Cardiac septum (tissue), 1 donor: Measurements from ENCODE around the gene FZD7. TPM values are rescaled to one million over a fixed set of nuclear protein-coding genes. Genes with fewer than 3 reads are reported as not detected.

Experiments
- DNase-seq: peaks from one replicate; pipeline ENCODE4 v3.0.0-alpha.2; 2020; ENCODE audit warnings: low spot score
- intact Hi-C: fragments of 100-400 bp; cut with DNase I; formaldehyde crosslinking; loops from one replicate; pipeline ENCODE4 v1.14.0; 2022
- total RNA-seq: library from RNA; stranded (reverse); fragmentation: NEBNext Ultra II Directional; extraction: Animal tissue kit (Norgen Biotek cat#: 25700); gene quantifications from one replicate; pipeline ENCODE4 v1.2.1, GENCODE V29; 2021
- donor health status: DM: no; HTN: no; CAD: no.

Gene FZD7
- total RNA-seq, 1 donor from 2014 or later = 34.7 TPM

DNA sequence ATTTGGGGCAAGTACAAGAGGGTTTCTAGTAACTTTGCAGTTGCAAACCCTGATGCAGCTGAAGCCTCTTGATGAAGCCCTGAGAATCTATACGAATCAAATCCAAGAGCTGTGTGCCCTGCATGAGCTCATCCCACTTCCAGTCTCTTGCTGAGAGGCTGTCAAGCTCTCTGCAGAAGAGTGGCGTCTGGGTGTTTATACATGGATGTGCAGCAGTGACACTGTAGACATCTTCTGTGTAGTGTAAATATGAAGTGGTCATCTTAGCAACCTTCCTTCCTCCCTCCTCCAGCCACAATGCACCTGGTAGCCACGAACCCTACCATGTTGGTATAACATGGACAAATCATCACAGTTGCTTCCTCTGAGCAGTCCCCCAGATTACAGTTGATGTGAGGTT, 21.0 kb downstream of the FZD7 start:
- intact Hi-C loops = loop anchor here (5.0 kb wide), 1 partner anchor 192 kb away; no protein-coding TSS in a partner anchor
- no peak for DNase-seq

DNA sequence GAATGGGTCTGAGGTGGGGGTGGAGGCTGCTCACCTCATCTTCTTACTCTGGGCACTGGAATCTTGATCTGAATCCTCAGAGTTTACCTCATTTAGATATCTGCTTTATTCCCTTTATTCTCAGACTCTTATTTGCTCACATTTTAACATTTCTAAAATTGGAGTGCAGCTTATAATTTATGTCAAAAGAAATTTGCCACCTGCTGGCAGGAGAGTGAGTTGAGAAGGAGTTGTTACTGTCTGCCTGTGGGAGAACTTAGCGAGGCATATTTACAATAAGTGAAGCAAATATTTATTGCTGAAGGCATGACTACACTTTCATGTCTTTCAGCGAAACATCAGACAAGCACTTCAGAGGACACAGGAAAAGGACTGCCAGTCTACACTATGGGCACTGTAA, 23.0 kb downstream of the FZD7 start:
- intact Hi-C loops = loop anchor here (5.0 kb wide), 1 partner anchor 194 kb away; no protein-coding TSS in a partner anchor
- no peak for DNase-seq

DNA sequence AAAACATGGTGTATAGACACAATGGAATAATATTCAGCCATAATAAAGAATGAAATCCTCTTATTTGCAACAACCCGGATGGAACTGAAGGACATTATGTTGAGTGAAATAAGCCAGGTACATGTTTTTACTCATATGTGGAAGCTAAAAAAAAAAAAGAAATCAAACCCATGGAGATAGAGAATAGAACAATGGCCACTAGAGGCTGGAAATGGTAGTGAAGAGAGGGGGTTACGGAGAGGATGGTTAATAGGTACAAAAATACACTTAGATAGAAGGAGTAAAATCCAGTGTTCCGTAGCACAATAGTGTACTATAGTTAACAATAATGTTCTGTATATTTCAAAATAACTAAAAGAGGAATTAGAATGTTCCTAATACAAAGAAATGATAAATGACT, 26.6 kb downstream of the FZD7 start:
- DNase-seq = no peak
- intact Hi-C loops = no loop called here

DNA sequence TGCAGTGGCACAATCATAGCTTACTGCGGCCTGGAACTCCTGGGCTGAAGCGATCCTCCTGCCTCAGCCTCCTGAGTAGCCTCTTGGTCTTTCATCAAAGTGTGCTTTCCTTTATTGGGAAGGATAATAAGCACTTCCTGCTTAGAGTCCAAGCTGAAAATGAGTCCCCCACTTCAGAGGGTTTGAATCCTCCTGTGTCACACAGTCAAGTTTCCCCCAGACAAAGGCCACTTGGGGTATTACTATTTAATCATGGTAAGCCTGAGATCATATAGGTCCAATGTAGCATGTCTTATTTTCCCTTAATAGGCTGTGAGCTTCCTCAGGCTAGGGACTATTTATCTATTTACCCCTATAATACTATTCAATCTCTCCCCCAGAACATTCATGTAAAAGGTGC, 28.0 kb downstream of the FZD7 start:
- no peak for DNase-seq
- intact Hi-C loops = no loop called here

DNA sequence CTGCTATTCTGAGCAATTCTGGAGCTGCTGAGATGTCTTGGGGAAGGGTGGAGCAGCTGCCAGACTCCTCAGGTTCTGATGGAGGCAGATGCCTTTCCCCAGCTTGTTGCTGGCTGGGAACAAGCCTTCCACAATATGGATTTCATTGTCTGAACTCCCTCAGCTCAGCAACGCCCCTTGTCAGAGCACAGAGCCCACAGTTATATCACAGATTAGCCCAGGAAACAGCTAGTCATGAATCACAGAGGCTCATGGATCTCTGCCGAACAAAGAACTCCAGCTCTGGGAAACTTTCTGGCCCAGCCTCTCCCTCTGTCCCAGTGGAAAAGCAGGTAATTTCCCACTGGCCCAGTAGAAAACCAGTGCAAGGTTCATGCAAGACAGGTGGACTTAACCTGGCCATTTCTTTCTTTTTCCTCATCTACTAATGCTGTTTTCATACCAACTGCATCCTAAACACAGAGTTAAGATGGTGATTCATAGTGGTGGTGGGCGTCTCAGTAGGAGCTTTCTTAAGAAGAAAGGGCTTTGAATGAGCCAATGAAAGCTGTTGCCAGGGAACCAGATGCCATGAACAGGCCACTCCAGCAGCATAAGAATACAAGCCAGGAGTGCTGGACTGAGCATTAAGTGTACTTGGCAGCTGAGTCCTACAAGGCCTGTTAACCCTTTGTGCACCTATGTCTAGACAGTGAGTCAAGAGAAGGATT, 30.7 kb downstream of the FZD7 start:
- no peak for DNase-seq
- intact Hi-C loops = no loop called here

DNA sequence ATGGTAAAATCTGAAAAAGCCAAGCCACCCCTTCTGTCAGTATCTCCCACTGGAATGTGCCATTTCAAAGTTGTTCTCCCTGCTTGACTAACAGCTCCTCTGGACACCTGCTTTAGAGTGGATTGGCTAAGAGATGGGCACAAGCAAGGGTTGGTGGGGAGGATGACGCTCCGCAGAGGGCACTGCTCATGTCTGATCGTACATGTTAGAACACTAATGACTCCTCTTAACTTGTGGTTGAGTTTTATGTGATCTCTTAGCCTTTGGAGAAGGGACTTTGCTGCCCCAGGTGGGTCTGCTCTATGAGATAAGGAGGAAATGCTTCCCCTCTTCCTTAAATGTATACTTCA, 31.2 kb downstream of the FZD7 start:
- DNase-seq = no peak
- intact Hi-C loops = no loop called here

DNA sequence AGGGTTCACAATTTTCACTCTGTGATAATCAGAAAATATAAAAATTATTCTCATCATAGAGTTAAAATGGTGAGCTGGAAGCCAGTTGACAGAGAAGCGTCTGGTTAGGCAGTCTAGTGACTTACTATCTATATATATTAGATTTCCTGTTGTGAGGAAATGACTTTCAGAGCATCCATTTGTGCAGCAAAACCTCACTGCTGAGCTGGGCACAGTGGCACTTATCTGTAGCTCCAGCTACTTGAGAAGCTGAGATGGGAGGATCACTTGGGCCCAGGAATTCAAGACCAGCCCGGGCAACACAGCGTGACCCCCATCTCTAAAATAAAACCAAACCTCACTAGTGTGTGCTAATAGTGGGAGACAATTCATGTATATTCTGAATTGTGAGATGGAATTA, 32.2 kb downstream of the FZD7 start:
- DNase-seq = no peak
- intact Hi-C loops = no loop called here

DNA sequence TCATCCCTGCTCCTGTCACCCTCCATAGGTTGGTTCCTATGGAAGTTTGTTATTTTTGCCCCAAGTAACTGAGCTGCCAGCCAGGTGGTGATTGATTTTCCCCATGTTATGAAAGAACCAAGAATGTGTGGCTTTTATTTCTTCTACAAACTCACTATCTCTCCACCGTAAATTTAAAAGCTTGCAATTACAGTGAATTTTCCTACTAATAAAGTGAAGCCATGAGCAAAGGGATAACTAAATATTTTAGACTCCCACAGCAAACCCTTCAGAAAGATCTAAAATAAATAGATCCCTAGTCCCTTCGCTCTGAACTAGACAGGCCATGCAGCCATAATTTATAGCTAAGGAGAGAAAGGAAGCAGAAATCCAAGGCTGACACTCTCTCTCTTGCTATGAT, 33.2 kb downstream of the FZD7 start:
- intact Hi-C loops = no loop called here
- no peak for DNase-seq

DNA sequence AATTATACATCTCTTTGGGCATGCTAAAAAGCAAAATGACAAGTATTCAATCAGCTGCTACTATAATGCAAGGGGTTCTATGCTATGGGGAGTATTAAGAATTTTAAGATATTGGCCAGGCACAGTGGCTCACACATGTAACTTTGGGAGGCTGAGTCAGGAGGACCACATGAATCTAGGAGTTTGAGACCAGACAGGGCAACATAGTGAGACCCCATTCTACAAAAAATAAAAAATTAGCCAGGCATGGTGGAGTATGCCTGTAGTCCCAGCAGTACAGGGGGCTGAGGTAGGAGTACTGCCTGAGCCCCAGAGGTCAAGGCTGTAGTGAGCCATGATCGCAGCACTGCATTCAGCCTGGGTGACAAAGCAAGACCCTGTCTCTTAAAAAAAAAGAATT, 33.9 kb downstream of the FZD7 start:
- intact Hi-C loops = no loop called here
- no peak for DNase-seq

DNA sequence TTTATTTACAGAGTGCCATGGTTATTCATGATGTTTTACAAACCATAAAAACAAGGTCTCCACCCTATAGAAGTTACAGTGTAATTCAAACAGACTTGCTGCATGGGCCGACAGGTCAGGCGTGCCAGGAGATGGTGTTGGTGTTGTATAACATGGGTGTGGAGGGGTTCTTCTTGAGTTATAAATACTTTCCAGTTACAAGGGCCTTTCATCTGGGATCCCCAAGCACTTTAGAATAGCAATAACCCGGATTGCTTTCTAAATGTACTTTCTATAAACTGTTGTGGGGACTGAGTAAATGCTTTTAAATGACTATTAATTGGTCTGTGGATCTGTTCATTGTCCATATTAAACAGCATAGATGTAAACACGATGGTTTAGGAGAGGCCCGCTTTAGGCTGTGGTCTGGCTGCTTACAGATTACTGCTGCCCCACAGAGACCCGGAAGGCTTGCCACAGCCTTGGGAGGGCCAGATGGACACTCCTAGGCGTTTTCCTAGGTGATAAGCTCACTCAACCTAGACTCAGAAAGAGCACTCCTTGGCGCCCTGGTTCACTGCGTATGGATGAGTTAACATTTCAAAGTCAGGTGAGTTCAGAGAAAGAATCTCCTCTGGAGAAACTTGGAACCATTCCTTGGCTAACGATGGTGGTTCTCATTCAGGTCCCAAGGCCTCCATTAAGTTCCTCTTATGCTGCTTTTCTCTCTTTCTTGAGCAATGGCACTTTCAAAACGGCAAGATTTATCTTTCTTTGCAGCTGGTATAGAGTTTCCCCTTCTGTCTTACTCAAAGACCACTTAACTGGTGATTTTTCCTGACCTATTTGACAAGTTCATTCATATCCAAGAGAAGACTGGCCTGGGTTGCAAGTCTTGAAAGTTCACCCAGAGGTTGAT, 35.8 kb downstream of the FZD7 start:
- intact Hi-C loops = no loop called here
- no peak for DNase-seq

DNA sequence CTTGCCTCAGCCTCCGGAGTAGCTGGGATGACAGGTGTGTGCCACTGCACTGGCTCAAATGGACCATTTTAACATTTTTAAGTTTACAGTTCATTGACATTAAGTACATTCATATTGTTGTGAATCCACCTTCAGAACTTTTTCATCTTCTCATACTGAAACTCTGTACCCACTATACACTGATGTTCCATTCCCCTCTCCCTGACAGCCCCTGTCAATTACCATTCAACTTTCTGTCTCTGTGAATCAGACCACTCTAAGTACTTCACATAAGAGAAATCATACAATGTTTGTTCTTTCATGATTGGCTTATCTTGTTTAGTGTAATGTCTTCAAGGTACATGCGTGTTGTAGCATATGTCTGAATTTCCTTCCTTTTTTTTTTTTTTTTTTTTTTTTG, 37.5 kb downstream of the FZD7 start:
- intact Hi-C loops = no loop called here
- DNase-seq = no peak

DNA sequence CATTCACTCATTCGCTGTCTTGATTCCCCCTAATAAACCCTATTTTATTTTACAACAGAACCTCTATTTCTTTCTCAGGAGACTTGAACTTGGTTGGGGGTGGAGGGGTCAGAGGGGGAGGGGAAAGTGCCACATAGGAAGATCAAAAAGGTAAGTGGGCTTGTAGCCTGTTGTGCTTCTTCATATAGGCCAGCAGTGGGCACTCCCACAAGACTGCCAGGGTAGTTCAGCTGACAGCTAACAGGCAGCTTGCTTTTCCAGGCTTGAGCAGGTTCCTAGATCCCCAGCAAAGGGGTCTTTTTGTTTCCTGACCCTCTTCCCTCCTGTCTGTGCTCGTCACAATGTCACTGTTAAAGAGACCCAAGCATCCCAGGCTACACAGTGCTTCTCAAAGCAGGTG, 38.6 kb downstream of the FZD7 start:
- intact Hi-C loops = no loop called here
- DNase-seq = no peak

DNA sequence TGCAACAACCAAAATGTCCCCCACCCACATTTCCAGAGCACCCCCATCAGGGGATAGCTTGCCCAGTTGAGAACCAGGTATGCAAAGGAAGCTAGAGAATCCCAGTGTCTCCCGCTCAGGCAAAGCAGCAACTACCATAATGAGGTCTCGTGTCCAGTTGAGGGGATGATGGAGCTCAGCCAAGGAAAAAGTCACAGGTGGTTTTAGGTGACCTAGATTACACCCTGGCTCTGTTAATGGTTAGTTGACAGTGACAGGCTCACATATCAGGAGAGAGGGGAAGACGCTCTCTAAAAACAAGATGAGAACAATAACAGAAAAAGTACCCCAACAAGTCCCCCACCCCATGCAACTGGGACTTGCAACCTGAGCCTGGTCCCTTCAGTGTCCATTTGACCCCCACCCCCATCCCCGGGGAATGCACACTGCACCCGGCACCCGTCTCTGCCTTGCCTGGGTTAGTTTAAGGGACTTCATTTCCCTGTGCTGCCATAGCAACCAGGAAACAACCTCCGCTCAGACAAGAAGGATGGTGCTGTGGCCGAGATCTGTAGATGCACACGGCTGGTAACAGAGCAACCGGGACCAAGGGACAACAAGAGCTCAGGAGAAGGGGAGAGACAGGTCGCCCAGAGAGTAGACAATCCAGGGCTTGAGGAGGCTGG, 39.2 kb downstream of the FZD7 start, which contains the start of gene KIAA2012:
KIAA2012 (plus strand) TSS at position 519 of the 665 bp plus-strand sequence. CDS start 373 bp downstream, outside the sequence.
- intact Hi-C loops = no loop called here
- no peak for DNase-seq

DNA sequence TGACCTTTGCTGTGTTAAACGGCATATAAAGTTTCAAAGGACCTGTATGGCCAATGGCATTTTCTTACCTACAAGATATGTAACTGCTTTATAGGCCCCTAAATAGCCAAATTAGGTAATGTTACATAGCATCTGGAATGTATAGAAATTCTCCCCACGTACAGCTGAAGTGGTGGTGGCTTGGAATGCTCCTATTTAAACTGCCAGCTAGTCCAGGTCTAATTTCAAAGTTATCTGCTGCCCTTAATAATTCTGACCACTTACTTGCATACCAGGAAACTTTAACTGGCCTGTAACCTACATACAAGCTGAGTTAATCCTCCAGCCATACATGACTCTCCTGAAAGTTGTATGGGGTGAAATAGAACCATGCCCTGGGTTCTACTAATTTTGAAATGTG, 40.7 kb downstream of the FZD7 start:
- DNase-seq = no peak
- intact Hi-C loops = no loop called here

DNA sequence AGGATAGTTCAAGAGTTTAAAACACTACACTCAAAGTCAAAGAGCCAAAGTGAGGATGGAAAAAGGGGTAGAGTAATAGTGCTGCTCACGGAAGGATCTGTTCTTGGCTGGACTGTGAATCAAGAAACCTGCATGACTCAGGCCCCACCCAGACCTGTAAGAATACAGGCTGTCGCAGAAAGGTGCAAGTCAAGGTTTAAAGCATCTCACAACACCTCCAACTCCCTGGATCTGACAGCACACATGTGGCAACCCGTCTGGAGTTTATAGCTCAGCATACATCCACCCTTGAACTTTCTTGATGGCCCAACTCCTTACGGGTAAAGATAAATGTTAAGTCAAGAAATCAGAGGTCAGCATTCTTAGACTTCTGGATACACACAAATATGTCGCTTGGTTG, 45.7 kb downstream of the FZD7 start:
- no peak for DNase-seq

DNA sequence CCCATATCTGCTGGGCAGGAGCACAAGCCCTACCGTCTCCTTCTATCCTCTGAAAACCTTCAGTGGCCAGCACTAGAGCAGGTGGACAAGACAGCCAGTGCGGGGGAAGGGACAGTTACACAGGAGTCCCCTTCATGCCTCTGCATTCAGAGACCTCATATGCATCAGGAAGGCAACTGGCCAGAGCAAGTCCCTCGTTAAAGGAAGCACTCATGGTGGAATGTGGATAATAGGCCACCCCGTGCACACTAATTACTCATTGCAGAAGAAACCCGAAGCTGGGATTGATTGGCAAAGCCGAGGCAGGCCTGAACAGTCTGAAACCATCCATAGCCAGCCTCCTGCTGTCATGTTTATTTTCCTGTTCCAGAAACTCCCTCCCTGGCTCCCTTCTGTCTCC, 50.6 kb downstream of the FZD7 start:
- intact Hi-C loops = no loop called here
- no peak for DNase-seq

More for the DNA sequence above, 45.7 kb downstream of the FZD7 start:
- intact Hi-C loops = no loop called here
